Measurements from ENCODE around the gene TCTN3.
"Not testable (repeated sequence)": the region's sequence is repeated elsewhere in the genome, so short reads cannot be mapped to it uniquely, and the experiment has no call there.

TCTN3 gene, protein sequence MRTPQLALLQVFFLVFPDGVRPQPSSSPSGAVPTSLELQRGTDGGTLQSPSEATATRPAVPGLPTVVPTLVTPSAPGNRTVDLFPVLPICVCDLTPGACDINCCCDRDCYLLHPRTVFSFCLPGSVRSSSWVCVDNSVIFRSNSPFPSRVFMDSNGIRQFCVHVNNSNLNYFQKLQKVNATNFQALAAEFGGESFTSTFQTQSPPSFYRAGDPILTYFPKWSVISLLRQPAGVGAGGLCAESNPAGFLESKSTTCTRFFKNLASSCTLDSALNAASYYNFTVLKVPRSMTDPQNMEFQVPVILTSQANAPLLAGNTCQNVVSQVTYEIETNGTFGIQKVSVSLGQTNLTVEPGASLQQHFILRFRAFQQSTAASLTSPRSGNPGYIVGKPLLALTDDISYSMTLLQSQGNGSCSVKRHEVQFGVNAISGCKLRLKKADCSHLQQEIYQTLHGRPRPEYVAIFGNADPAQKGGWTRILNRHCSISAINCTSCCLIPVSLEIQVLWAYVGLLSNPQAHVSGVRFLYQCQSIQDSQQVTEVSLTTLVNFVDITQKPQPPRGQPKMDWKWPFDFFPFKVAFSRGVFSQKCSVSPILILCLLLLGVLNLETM

GRCh38 chr10:95693668-95694534 is at the start of gene TCTN3:
Gene TCTN3, minus strand, starts transcription at chr10:95693927. Its CDS starts 28 bp downstream, at chr10:95693899.
- Mint-ChIP-seq H3K4me1 (peaks cover 32% of the 10 kb centered on the region), H3K4me3 (peak within 1 kb of the TSS; percentile 94 to 98 (median 97)), H3K9me3 (peaks cover 7% of the 10 kb centered on the region), H3K27ac (peak within 1 kb of the TSS; percentile 22 to 93 (median 78)), H3K36me3 (ENCODE audit: low read depth) (peaks cover 20% of the 10 kb centered on the region), H3K27me3 (ENCODE audit: low read depth) (no peaks in the 10 kb centered on the region)
- TF ChIP-seq, protein P1, sequence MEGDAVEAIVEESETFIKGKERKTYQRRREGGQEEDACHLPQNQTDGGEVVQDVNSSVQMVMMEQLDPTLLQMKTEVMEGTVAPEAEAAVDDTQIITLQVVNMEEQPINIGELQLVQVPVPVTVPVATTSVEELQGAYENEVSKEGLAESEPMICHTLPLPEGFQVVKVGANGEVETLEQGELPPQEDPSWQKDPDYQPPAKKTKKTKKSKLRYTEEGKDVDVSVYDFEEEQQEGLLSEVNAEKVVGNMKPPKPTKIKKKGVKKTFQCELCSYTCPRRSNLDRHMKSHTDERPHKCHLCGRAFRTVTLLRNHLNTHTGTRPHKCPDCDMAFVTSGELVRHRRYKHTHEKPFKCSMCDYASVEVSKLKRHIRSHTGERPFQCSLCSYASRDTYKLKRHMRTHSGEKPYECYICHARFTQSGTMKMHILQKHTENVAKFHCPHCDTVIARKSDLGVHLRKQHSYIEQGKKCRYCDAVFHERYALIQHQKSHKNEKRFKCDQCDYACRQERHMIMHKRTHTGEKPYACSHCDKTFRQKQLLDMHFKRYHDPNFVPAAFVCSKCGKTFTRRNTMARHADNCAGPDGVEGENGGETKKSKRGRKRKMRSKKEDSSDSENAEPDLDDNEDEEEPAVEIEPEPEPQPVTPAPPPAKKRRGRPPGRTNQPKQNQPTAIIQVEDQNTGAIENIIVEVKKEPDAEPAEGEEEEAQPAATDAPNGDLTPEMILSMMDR (IDR thresholded peaks at IDR 0.05; ENCODE audit: unreplicated experiment in 3 of 3) = peak; percentile 100

DNA sequence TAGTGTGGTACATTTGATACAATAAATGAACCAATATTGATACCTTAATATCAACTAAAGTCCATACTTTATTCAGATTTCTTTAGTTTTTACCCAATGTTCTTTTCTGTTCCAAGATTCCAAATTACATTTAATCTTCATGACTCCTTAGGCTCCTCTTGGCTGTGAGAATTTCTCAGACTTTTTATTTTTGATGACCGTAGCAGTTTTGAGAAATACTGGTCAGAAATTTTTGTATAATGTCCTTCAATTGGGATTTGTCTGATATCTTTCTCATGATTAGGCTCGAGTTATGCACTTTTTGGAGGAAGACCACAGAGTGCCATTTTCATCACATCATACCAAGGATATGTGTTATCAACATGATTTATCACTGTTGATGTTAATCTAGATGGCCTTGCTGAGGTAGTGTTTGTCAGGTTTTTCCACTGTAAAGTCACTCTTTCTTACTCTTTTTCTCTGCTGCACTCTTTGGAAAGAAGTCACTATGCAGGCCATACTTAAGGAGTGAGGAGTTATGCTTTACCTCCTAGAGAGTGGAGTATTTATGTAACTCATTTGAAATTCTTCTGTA is 49.3 kb upstream of the TCTN3 start:
- H3K36me3 Mint-ChIP-seq (ENCODE audit: low read depth) = no peaks in the 10 kb centered on the region
- TF ChIP-seq, protein P1 (IDR thresholded peaks at IDR 0.05; ENCODE audit: unreplicated experiment in 3 of 3) = no peak
- peaks cover 26% of the 10 kb centered on the region for H3K4me1 Mint-ChIP-seq
- peaks cover under 1% of the 10 kb centered on the region for H3K27me3 Mint-ChIP-seq (ENCODE audit: low read depth)
- peak overlapping the region; percentile 93 to 96 (median 94) for H3K27ac Mint-ChIP-seq
- H3K4me3 Mint-ChIP-seq = no peak overlapping the region
- H3K9me3 Mint-ChIP-seq = no peaks in the 10 kb centered on the region

- Mint-ChIP-seq H3K27me3 (ENCODE audit: low read depth) (peaks cover 4% of the 10 kb centered on the region), H3K9me3 (no peaks in the 10 kb centered on the region), H3K27ac (peak overlapping the region; percentile 93 to 97 (median 94))
Observed at GRCh38 chr10:95742485-95742884, 48.8 kb upstream of the TCTN3 start.

GRCh38 chr10:95741807-95742467 is 48.2 kb upstream of the TCTN3 start:
- Mint-ChIP-seq H3K4me1 (peaks cover 26% of the 10 kb centered on the region), H3K4me3 (peak overlapping the region; percentile 1 to 10 (median 5)), H3K9me3 (no peaks in the 10 kb centered on the region), H3K27ac (peak overlapping the region; percentile 93 to 97 (median 94)), H3K27me3 (ENCODE audit: low read depth) (peaks cover 4% of the 10 kb centered on the region), H3K36me3 (ENCODE audit: low read depth) (no peaks in the 10 kb centered on the region)
- TF ChIP-seq, protein P1 (IDR thresholded peaks at IDR 0.05; ENCODE audit: unreplicated experiment in 3 of 3) = peak in 2 of 3 experiments; percentile 21 to 27

More at GRCh38 chr10:95742485-95742884, 48.8 kb upstream of the TCTN3 start:
- Mint-ChIP-seq H3K4me1 (peaks cover 26% of the 10 kb centered on the region), H3K4me3 (peak overlapping the region; percentile 1 to 10 (median 5)), H3K36me3 (ENCODE audit: low read depth) (no peaks in the 10 kb centered on the region)
- TF ChIP-seq, protein P1 (IDR thresholded peaks at IDR 0.05; ENCODE audit: unreplicated experiment in 3 of 3) = no peak

GRCh38 chr10:95739056-95739455 is 45.3 kb upstream of the TCTN3 start:
- TF ChIP-seq, protein P1 (IDR thresholded peaks at IDR 0.05; ENCODE audit: unreplicated experiment in 3 of 3) = no peak
- Mint-ChIP-seq H3K4me3 (no peak overlapping the region), H3K27ac (peak overlapping the region in 2 of 3 experiments; percentile 2 to 50), H3K36me3 (ENCODE audit: low read depth) (no peaks in the 10 kb centered on the region), H3K9me3 (peaks cover 3% of the 10 kb centered on the region), H3K4me1 (peaks cover 38% of the 10 kb centered on the region), H3K27me3 (ENCODE audit: low read depth) (peaks cover 4% of the 10 kb centered on the region)

GRCh38 chr10:95732907-95733306 is 39.2 kb upstream of the TCTN3 start:
- H3K27me3 Mint-ChIP-seq (ENCODE audit: low read depth); H3K4me3 Mint-ChIP-seq; H3K36me3 Mint-ChIP-seq (ENCODE audit: low read depth); H3K27ac Mint-ChIP-seq: not testable (repeated sequence)
- peaks cover 20% of the 10 kb centered on the region for H3K4me1 Mint-ChIP-seq
- peaks cover 26% of the 10 kb centered on the region for H3K9me3 Mint-ChIP-seq
